Psoas muscle (tissue), 8 donors: ENCODE measurements around the gene ZNF681. TPM values are rescaled to one million over a fixed set of nuclear protein-coding genes. Genes with fewer than 3 reads are reported as not detected.

Experiments
- ATAC-seq, 4 donors: fragments of 200-7000 bp; cut with Tn5 transposase; one replicate each; pipeline ENCODE4 v1.9.1; 2020; ENCODE audit warnings: moderate library complexity in 3 of 4, mild to moderate bottlenecking in 2 of 4
- DNase-seq, 2 donors: peaks; one replicate each; pipeline ENCODE4 v3.0.0-alpha.2; 2020
- H3K27ac ChIP-seq: fragments of 200-600 bp; one replicate; pipeline ENCODE4 v1.8.0; 2022
- H3K27me3 ChIP-seq, 3 donors: fragments of 200-600 bp in 1 of 3; one replicate each; pipeline versions ENCODE4 v1.6.1 to v1.8.0; 2013 to 2022; ENCODE audit warnings: low read length in 2 of 3, mild to moderate bottlenecking in 2 of 3, moderate library complexity in 1 of 3; ENCODE audit not compliant: insufficient read depth in 3 of 3
- H3K36me3 ChIP-seq, 2 donors: fragments of 200-600 bp in 1 of 2; one replicate each; pipeline versions ENCODE4 v1.6.1 to v1.8.0; 2013 to 2022; ENCODE audit warnings: low read depth in 1 of 2, mild to moderate bottlenecking in 1 of 2, moderate library complexity in 1 of 2; ENCODE audit not compliant: insufficient read depth in 1 of 2
- H3K4me1 ChIP-seq: fragments of 200-600 bp; one replicate; pipeline ENCODE4 v1.8.0; 2022
- H3K4me3 ChIP-seq: fragments of 200-600 bp; one replicate; pipeline ENCODE4 v1.8.0; 2022; ENCODE audit warnings: mild to moderate bottlenecking
- H3K9me3 ChIP-seq: fragments of 200-600 bp; one replicate; pipeline ENCODE4 v1.8.0; 2022
- CTCF ChIP-seq: fragments of 200-600 bp; IDR thresholded peaks from one replicate; pipeline ENCODE4 v1.8.0; 2022; ENCODE audit warnings: antibody characterized with exemption
- WGBS, 3 donors: extraction: QIAGEN DNeasy Blood & Tissue Kit; methylation state at CpG; one replicate each; pipeline versions ENCODE4 v1.1.6 to v1.1.7; 2013; 5-methylcytosine and 5-hydroxymethylcytosine counted together
- intact Hi-C, 2 donors: fragments of 100-400 bp; cut with DNase I; formaldehyde crosslinking; loops; one replicate each; pipeline versions ENCODE4 v1.11.0 to v1.14.2; 2022
- polyA plus RNA-seq, 3 donors: library from polyadenylated mRNA; stranded (reverse); fragments of 200-250 nt; gene quantifications; one replicate each; pipeline ENCODE4 v1.2.3, GENCODE V29; 2013
- total RNA-seq, 4 donors: library from RNA; stranded (reverse); fragmentation: NEBNext Ultra II Directional in 2 of 4; extraction: Animal tissue kit (Norgen Biotek cat#: 25700) in 2 of 4; gene quantifications; one replicate each; pipeline versions ENCODE4 v1.2.1 to v1.2.4, GENCODE V29; 2021 to 2023
- donor health status: healthy with polysubstance abuse.
- donor health status: DM: no; HTN: no; CAD: no; lungs with moderate emphysema.
- donor health status: Bipolar disorder and iron deficiency.
- donor health status: healthy.
- donor health status: DM: yes; HTN: yes; CAD: no.
- donor health status: DM: no; HTN: no; CAD: no.
- donor health status: DM: no; HTN: no; CAD: no.
- donor health status: DM: yes; HTN: yes; CAD: no.

The ZNF681 gene
- total and polyA plus RNA-seq, 7 donors, result 0.06 to 0.26 (median 0.18) TPM

GRCh38 chr19:23771761-23772674 is 13.3 kb upstream of the ZNF681 start:
- ATAC-seq (no peak), DNase-seq (no peak)
- H3K27ac ChIP-seq, result no peak overlapping the region
- TF ChIP-seq CTCF, result no peak
- no peak overlapping the region for H3K4me3 ChIP-seq
- no peaks in the 10 kb centered on the region for H3K9me3 ChIP-seq
- H3K36me3 ChIP-seq, result no peaks in the 10 kb centered on the region
- intact Hi-C loops, result no loop called here
- H3K27me3 ChIP-seq, result no peaks in the 10 kb centered on the region
- H3K4me1 ChIP-seq, result no peaks in the 10 kb centered on the region
- 96% methylated on average over 4 of the region's 4 CpGs for WGBS, 3 donors

- WGBS, 3 donors, result 70 to 94% (median 93%) methylated on average over 2 of the region's 2 CpGs
- Histone ChIP-seq H3K36me3 (no peaks in the 10 kb centered on the region), H3K4me1 (no peaks in the 10 kb centered on the region), H3K4me3 (no peak overlapping the region), H3K27me3 (no peaks in the 10 kb centered on the region), H3K27ac (no peak overlapping the region), H3K9me3 (no peaks in the 10 kb centered on the region)
- DNase-seq (no peak), ATAC-seq (no peak)
- no peak for TF ChIP-seq CTCF
- intact Hi-C loops, result no loop called here
Measured at GRCh38 chr19:23771316-23771715, 12.6 kb upstream of the ZNF681 start.

- Histone ChIP-seq H3K36me3 (no peaks in the 10 kb centered on the region), H3K4me3 (no peak overlapping the region), H3K27me3 (no peaks in the 10 kb centered on the region), H3K4me1 (no peaks in the 10 kb centered on the region), H3K27ac (no peak overlapping the region), H3K9me3 (no peaks in the 10 kb centered on the region)
- ATAC-seq, result no peak
- no peak for TF ChIP-seq CTCF
- no peak for DNase-seq
- intact Hi-C loops, result no loop called here
- WGBS, 3 donors, result 89 to 95% (median 91%) methylated on average over 1 of the region's 1 CpG
Measured at GRCh38 chr19:23770672-23771250, 12.1 kb upstream of the ZNF681 start.

GRCh38 chr19:23769691-23770468 is 11.2 kb upstream of the ZNF681 start:
- ATAC-seq (no peak), DNase-seq (no peak)
- Histone ChIP-seq H3K4me1 (no peaks in the 10 kb centered on the region), H3K4me3 (no peak overlapping the region), H3K27ac (no peak overlapping the region), H3K9me3 (no peaks in the 10 kb centered on the region), H3K27me3 (no peaks in the 10 kb centered on the region), H3K36me3 (no peaks in the 10 kb centered on the region)
- TF ChIP-seq CTCF, result no peak
- WGBS, 3 donors, result 94 to 98% (median 97%) methylated on average over 3 of the region's 3 CpGs
- intact Hi-C loops, result no loop called here
